Activated T-helper 2 cell treated with anti-CD3 and anti-CD28 coated beads, Interferon-gamma antibody, Interleukin-2, Interleukin-4, amounts not matched to agents 10 μg/mL and 5 μg/mL and 100 μg/mL, durations not matched to agents 14 hours and 24 hours and 36 hours (primary cell): Measurements from ENCODE around the gene PAK1IP1. TPM values are rescaled to one million over a fixed set of nuclear protein-coding genes. Genes with fewer than 3 reads are reported as not detected.
"Not testable (repeated sequence)": the region's sequence is repeated elsewhere in the genome, so short reads cannot be mapped to it uniquely, and the experiment has no call there.

ENCODE experiments used
- DNase-seq: peaks from one replicate; pipeline ENCODE4 v3.0.0; 2021; ENCODE audit warnings: low spot score
- H3K27ac Mint-ChIP-seq: one replicate; pipeline ENCODE4 v1.8.0; 2021; ENCODE audit warnings: mixed read lengths
- H3K27me3 Mint-ChIP-seq: one replicate; pipeline ENCODE4 v1.8.0; 2021; ENCODE audit warnings: low read depth, mixed read lengths
- H3K36me3 Mint-ChIP-seq: one replicate; pipeline ENCODE4 v1.8.0; 2021; ENCODE audit warnings: low read depth, mixed read lengths
- H3K4me1 Mint-ChIP-seq: one replicate; pipeline ENCODE4 v1.8.0; 2021; ENCODE audit warnings: low read depth, mixed read lengths
- H3K4me3 Mint-ChIP-seq: one replicate; pipeline ENCODE4 v1.8.0; 2021; ENCODE audit warnings: low read depth, mild to moderate bottlenecking, moderate library complexity, mixed read lengths
- H3K9me3 Mint-ChIP-seq: one replicate; pipeline ENCODE4 v1.8.0; 2021; ENCODE audit warnings: mixed read lengths
- intact Hi-C: fragments of 100-400 bp; cut with micrococcal nuclease; formaldehyde crosslinking; loops from one replicate; pipeline ENCODE4 v1.15.1; 2023
- total RNA-seq: library from RNA; stranded (reverse); gene quantifications from 2 replicates; pipeline ENCODE4 v1.2.3, GENCODE V29; 2022

The PAK1IP1 gene, protein sequence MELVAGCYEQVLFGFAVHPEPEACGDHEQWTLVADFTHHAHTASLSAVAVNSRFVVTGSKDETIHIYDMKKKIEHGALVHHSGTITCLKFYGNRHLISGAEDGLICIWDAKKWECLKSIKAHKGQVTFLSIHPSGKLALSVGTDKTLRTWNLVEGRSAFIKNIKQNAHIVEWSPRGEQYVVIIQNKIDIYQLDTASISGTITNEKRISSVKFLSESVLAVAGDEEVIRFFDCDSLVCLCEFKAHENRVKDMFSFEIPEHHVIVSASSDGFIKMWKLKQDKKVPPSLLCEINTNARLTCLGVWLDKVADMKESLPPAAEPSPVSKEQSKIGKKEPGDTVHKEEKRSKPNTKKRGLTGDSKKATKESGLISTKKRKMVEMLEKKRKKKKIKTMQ
- total RNA-seq = 27.9 and 28.8 TPM in 2 replicates

- Mint-ChIP-seq H3K9me3 (no peaks in the 10 kb centered on the region), H3K4me1 (peaks cover 21% of the 10 kb centered on the region), H3K4me3 (peak within 1 kb of the TSS; percentile 99), H3K36me3 (peaks cover 41% of the 10 kb centered on the region), H3K27me3 (no peaks in the 10 kb centered on the region), H3K27ac (peak within 1 kb of the TSS; percentile 100)
- DNase-seq = peak; percentile 92
- intact Hi-C loops = loop anchor here (1.0 to 5.0 kb wide), 7 partner anchors 29 to 399 kb away; partner anchors contain the start of genes MAK, SMIM13, TMEM14B and TMEM14C
Measured at GRCh38 chr6:10694302-10695085, at the start of gene PAK1IP1, which contains the start of gene C6orf52. PAK1IP1 (plus strand) TSS chr6:10694972; CDS start chr6:10694986, 14 bp downstream. C6orf52 (minus strand) TSS chr6:10694616; CDS start chr6:10687550, 7,066 bp downstream.

DNA sequence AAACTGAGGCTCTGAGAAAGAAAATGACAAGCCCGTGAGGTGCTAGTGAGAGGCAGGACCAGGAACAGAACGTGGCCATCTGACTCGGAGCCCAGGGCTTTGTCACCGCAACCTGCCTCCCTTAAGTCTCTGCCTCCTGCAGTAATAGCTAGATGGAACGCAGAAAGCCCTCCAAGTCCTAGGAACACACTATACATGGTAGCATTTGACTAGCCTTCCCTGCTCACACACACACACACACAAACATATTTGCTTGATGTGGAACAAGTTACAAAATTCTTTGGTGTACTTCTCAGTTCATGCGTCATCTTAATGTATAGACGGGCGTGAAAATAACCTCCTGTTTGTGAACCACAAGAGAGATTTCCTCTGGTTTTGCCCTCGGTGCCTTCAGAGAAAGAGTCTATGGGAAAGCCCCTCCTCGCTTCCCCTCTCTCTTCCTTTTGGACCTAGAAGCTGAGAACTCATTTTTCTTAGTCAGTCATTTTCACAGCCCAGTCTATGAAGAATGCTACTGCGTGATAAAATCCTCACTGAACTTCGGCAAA lies 39.2 kb upstream of the PAK1IP1 start:
- H3K4me1 Mint-ChIP-seq = peaks cover 10% of the 10 kb centered on the region
- H3K36me3 Mint-ChIP-seq = no peaks in the 10 kb centered on the region
- intact Hi-C loops = no loop called here
- peaks cover 15% of the 10 kb centered on the region for H3K27me3 Mint-ChIP-seq
- no peaks in the 10 kb centered on the region for H3K9me3 Mint-ChIP-seq
- peak overlapping the region; percentile 18 for H3K4me3 Mint-ChIP-seq
- H3K27ac Mint-ChIP-seq = no peak overlapping the region
- DNase-seq = no peak

- no peaks in the 10 kb centered on the region for H3K9me3 Mint-ChIP-seq
- H3K27ac Mint-ChIP-seq = no peak overlapping the region
- no peaks in the 10 kb centered on the region for H3K36me3 Mint-ChIP-seq
- no peak for DNase-seq
- H3K27me3 Mint-ChIP-seq = peaks cover 11% of the 10 kb centered on the region
- intact Hi-C loops = no loop called here
- peaks cover 10% of the 10 kb centered on the region for H3K4me1 Mint-ChIP-seq
- H3K4me3 Mint-ChIP-seq = peak overlapping the region; percentile 30
Measured at GRCh38 chr6:10658910-10659698, 35.7 kb upstream of the PAK1IP1 start.

DNA sequence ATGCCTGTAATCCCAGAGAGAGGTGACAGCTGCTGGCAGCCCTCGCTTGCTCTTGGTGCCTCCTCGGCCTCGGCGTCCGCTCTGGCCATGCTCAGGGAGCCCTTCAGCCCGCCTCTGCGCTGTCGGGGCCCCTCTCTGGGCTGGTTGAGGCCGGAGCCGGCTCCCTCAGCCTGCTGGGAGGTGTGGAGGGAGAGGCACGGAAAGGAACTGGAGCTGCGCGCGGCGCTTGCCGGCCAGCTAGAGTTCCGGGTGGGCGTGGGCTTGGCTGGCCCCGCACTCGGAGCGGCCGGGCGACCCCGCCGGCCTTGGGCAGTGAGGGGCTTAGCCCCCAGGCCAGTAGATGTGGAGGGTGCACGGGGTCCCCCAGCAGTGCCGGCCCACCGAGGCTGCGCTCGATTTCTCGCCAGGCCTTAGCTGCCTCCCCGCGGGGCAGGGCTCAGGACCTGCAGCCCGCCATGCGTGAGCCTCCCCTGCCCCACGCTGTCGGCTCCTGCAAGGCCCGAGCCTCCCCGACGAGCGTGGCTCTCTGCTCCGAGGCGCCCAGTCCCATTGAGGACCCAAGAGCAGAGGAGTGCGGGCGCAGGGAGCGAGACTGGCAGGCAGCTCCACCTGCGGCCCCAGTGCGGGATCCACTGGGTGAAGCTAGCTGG lies 34.9 kb upstream of the PAK1IP1 start:
- no peaks in the 10 kb centered on the region for H3K9me3 Mint-ChIP-seq
- H3K27me3 Mint-ChIP-seq = peaks cover 16% of the 10 kb centered on the region
- intact Hi-C loops = no loop called here
- H3K4me3 Mint-ChIP-seq = no peak overlapping the region
- H3K27ac Mint-ChIP-seq = no peak overlapping the region
- no peaks in the 10 kb centered on the region for H3K36me3 Mint-ChIP-seq
- H3K4me1 Mint-ChIP-seq = peaks cover 10% of the 10 kb centered on the region
- no peak for DNase-seq

DNA sequence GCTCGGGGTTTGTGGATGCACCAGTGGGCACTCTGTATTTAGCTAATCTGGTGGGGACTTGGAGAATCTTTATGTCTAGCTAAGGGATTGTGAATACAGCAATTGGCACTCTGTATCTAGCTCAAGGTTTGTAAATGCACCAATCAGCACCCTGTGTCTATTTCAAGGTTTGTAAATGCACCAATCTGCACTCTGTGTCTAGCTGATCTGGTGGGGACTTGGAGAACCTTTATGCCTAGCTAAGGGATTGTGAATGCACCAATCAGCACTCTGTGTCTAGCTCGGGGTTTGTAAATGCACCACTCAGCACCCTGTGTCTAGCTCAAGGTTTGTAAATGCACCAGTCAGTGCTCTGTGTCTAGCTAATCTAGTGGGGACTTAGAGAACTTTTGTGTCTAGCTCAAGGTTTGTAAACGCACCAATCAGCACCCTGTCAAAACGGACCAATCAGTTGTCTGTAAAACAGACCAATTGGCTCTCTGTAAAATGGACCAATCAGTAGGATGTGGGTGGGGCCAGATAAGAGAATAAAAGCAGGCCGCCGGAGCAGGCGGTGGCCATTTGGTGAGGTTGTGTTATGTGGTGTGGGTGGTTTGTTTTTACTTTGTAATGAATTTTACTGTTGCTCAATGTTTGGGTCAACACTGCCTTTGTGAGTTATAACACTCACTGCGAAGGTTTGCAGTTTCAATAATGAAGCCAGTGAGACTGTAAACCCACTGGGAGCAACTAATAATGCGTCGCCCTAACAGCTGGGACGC lies 34.2 kb upstream of the PAK1IP1 start:
- H3K36me3 Mint-ChIP-seq, H3K27ac Mint-ChIP-seq, intact Hi-C loops, H3K4me3 Mint-ChIP-seq, H3K4me1 Mint-ChIP-seq, H3K9me3 Mint-ChIP-seq, DNase-seq: not testable (repeated sequence)
- peaks cover 12% of the 10 kb centered on the region for H3K27me3 Mint-ChIP-seq

DNA sequence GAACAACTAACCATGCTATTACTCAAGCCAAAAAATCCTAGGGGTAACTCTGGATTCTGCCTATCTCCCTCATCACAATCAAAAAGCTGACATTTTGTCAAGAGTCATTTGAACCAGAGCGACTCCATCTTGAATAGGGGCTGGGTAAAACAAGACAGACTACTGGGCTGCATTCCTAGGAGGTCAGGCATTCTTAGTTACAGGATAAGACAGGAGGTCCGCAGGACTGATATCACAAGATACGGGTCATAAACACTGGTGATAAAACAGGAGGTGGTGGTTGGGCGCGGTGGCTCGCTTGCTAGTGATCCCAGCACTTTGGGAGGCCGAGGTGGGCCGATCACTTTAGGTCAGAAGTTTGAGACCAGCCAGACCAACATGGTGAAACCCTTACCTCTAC lies 32.6 kb upstream of the PAK1IP1 start:
- Mint-ChIP-seq H3K27ac (no peak overlapping the region), H3K4me1 (no peaks in the 10 kb centered on the region), H3K36me3 (no peaks in the 10 kb centered on the region), H3K4me3 (no peak overlapping the region), H3K9me3 (peaks cover 7% of the 10 kb centered on the region), H3K27me3 (peaks cover 16% of the 10 kb centered on the region)
- no peak for DNase-seq
- intact Hi-C loops = no loop called here

DNA sequence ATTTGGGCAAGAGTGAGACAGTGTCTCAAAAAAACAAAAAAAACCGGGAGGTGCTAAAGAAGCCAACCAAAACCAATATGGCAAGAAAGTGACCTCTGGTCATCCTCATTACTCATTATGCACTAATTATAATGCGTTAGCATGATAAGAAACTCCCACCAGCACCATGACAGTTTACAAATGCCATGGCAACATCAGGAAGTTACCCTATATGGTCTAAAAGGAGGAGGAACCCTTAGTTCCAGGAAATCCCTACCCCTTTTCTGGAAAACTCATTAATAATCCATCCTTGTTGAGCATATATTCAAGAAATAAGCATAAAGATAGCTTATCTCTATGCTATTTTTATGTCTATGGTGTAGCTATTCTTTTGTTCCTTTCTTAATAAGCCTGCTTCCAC lies 32.0 kb upstream of the PAK1IP1 start:
- no peak overlapping the region for H3K4me3 Mint-ChIP-seq
- peaks cover 16% of the 10 kb centered on the region for H3K27me3 Mint-ChIP-seq
- no peaks in the 10 kb centered on the region for H3K4me1 Mint-ChIP-seq
- H3K9me3 Mint-ChIP-seq = peaks cover 7% of the 10 kb centered on the region
- no peak overlapping the region for H3K27ac Mint-ChIP-seq
- intact Hi-C loops = no loop called here
- H3K36me3 Mint-ChIP-seq = no peaks in the 10 kb centered on the region
- DNase-seq = no peak

DNA sequence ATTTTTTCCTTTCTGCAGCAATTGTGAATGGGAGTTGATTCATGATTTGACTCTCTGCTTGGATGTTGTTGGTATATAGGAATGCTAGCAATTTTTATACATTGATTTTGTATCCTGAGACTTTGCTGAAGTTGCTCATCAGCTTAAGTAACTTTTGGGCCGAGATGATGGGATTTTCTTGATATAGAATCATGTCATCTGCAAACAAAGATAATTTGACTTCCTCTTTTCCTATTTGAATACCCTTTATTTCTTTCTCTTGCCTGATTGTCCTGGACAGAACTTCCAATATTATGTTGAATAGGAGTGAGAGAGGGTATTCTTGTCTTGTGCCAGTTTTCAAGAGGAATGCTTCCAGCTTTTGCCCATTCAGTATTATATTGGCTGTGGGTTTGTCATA lies 29.2 kb upstream of the PAK1IP1 start:
- H3K4me3 Mint-ChIP-seq, H3K4me1 Mint-ChIP-seq, intact Hi-C loops, H3K9me3 Mint-ChIP-seq, H3K36me3 Mint-ChIP-seq, H3K27ac Mint-ChIP-seq, DNase-seq: not testable (repeated sequence)
- H3K27me3 Mint-ChIP-seq = peaks cover 16% of the 10 kb centered on the region

DNA sequence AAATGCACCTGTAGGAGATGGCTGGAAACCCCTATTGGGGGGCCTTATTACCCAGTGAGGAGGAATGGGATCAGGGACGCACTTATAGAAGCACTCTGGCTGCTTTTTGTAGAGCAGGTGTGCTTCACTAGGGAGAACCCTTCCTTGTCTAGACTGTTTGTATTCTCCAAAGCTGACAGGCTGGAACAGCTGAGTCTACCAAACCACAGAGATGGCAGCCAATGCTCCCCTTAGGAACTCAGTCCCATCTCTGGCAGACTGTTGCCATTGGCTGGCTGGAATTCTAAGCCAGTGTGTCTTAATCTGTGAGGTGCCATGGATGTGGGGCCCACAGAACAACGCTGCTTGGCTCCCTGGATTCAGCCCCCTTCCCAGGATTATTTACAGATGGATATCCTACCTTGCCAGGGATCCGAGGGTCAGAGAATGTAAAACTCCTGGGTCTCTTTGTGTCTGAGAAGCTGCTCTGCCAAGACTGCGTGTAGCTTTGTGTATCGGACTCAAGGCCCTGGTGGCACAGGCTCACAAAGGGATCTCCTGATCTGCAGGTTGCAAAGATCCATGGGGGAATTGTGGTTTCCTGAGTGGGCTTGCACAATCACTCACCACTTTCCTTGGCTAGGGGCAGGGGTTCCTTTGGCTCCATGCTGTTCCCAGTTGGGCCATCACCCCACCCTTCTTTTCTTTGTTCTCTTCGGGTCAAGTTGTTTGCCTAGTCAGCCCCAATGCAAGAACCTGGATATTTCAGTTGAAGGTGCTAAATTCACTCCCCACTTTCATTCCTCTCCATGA lies 26.4 kb upstream of the PAK1IP1 start:
- DNase-seq = no peak
- Mint-ChIP-seq H3K27ac (no peak overlapping the region), H3K36me3 (no peaks in the 10 kb centered on the region), H3K4me3 (no peak overlapping the region), H3K27me3 (peaks cover 17% of the 10 kb centered on the region), H3K9me3 (peaks cover 7% of the 10 kb centered on the region), H3K4me1 (no peaks in the 10 kb centered on the region)
- intact Hi-C loops = no loop called here

DNA sequence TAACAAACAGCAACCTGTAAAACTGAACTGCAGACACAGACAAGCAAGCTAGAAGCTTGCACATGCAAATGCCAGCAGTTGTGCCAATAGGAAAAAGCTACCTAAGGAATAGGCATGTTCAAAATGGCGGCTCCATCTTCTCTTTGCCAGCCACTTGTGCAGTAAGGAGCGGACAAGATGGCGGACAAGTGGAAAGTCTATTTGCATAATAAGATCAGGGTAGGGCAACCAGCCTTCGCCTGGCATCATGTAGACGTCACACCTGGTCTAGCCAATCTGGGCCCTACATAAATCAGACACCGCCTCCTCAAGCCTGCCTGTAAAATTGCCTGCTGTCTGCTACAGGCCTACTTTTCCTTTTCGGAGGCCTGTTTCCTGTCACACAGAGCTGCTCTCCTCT lies 18.4 kb upstream of the PAK1IP1 start:
- peaks cover 2% of the 10 kb centered on the region for H3K4me1 Mint-ChIP-seq
- no peak for DNase-seq
- no peaks in the 10 kb centered on the region for H3K36me3 Mint-ChIP-seq
- peaks cover 5% of the 10 kb centered on the region for H3K27me3 Mint-ChIP-seq
- no peak overlapping the region for H3K4me3 Mint-ChIP-seq
- peaks cover 2% of the 10 kb centered on the region for H3K9me3 Mint-ChIP-seq
- intact Hi-C loops = no loop called here
- no peak overlapping the region for H3K27ac Mint-ChIP-seq

DNA sequence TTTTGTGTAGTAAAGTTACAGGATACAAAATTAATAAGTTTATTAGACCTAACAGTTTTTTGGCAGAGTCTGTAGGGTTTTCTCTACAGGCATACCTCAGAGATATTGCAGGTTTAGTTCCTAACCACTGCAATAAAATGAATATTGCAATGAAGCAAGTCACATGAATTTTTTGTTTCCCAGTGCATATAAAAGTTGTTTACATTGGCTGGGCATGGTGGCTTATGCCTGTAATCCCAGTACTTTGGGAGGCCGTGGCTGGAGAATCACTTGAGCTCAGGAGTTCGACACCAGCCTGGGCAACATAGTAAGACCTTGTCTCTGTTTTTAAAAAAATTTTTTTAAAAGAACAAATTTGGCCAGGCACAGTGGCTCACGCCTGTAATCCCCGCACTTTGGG lies 16.3 kb upstream of the PAK1IP1 start:
- H3K4me3 Mint-ChIP-seq = no peak overlapping the region
- peaks cover 17% of the 10 kb centered on the region for H3K4me1 Mint-ChIP-seq
- H3K27me3 Mint-ChIP-seq = peaks cover 4% of the 10 kb centered on the region
- peaks cover 3% of the 10 kb centered on the region for H3K9me3 Mint-ChIP-seq
- H3K27ac Mint-ChIP-seq = no peak overlapping the region
- no peaks in the 10 kb centered on the region for H3K36me3 Mint-ChIP-seq
- intact Hi-C loops = no loop called here
- DNase-seq = no peak
